Liver (tissue), 9 donors: ENCODE measurements around the gene ZBTB7A. TPM values are rescaled to one million over a fixed set of nuclear protein-coding genes. Genes with fewer than 3 reads are reported as not detected.

ENCODE experiments used
- DNase-seq: peaks from one replicate; pipeline ENCODE4 v3.0.0-alpha.2; 2017; ENCODE audit warnings: low spot score
- H3K27ac ChIP-seq, 2 donors: one replicate each; pipeline ENCODE4 v1.7.0; 2013; ENCODE audit warnings: inconsistent platforms in 2 of 2, low read length in 2 of 2, control low read depth in 1 of 2, low read depth in 1 of 2, mild to moderate bottlenecking in 1 of 2
- H3K27me3 ChIP-seq, 4 donors: one replicate each; pipeline versions ENCODE4 v1.6.1 to v1.7.0; 2013; ENCODE audit warnings: low read length in 3 of 4, inconsistent platforms in 1 of 4, mild to moderate bottlenecking in 1 of 4, moderate library complexity in 1 of 4; ENCODE audit not compliant: control insufficient read depth in 4 of 4, insufficient read depth in 4 of 4
- H3K36me3 ChIP-seq, 4 donors: one replicate each; pipeline versions ENCODE4 v1.6.1 to v1.7.0; 2013; ENCODE audit warnings: low read length in 3 of 4, mild to moderate bottlenecking in 3 of 4, low read depth in 1 of 4, moderate library complexity in 1 of 4; ENCODE audit not compliant: control insufficient read depth in 4 of 4, insufficient read depth in 3 of 4
- H3K4me1 ChIP-seq, 4 donors: one replicate each; pipeline versions ENCODE4 v1.6.1 to v1.7.0; 2013; ENCODE audit warnings: low read length in 3 of 4, mild to moderate bottlenecking in 3 of 4, moderate library complexity in 1 of 4; ENCODE audit not compliant: control insufficient read depth in 4 of 4, insufficient read depth in 4 of 4
- H3K4me3 ChIP-seq, 3 donors: one replicate each; pipeline versions ENCODE4 v1.6.1 to v1.7.0; 2013; ENCODE audit warnings: low read length in 3 of 3, control low read depth in 1 of 3, low read depth in 1 of 3, mild to moderate bottlenecking in 1 of 3
- H3K9ac ChIP-seq, 2 donors: one replicate each; pipeline ENCODE4 v1.7.0; 2013; ENCODE audit warnings: low read length in 2 of 2, mild to moderate bottlenecking in 2 of 2, moderate library complexity in 2 of 2, control low read depth in 1 of 2, low read depth in 1 of 2
- H3K9me3 ChIP-seq, 4 donors: one replicate each; pipeline versions ENCODE4 v1.6.1 to v1.7.0; 2013; ENCODE audit warnings: low read length in 3 of 4; ENCODE audit not compliant: control insufficient read depth in 4 of 4
- CTCF ChIP-seq: fragments of 150-350 bp; IDR thresholded peaks from 2 replicates; pipeline ENCODE4 v1.5.1; 2017; ENCODE audit warnings: improper control_type of control experiment, low read depth, low read length; ENCODE audit not compliant: missing input control
- EGR1 ChIP-seq, 2 donors: IDR thresholded peaks; 2 replicates each; pipeline ENCODE4 v1.6.1; 2016 to 2018; ENCODE audit warnings: antibody characterized with exemption in 2 of 2, low read depth in 2 of 2
- FOXA1 ChIP-seq: IDR thresholded peaks from 2 replicates; pipeline ENCODE4 v1.6.1; 2016; ENCODE audit warnings: antibody characterized with exemption
- GABPA ChIP-seq, 2 donors: IDR thresholded peaks in 1 of 2; conservative IDR thresholded peaks in 1 of 2; 2 replicates each; pipeline ENCODE4 v1.6.1; 2016; ENCODE audit warnings: antibody characterized with exemption in 2 of 2, mild to moderate bottlenecking in 1 of 2, moderate library complexity in 1 of 2
- HNF4A ChIP-seq, 2 donors: conservative IDR thresholded peaks; 2 replicates each; pipeline ENCODE4 v1.6.1; 2016; ENCODE audit warnings: antibody characterized with exemption in 2 of 2, mild to moderate bottlenecking in 2 of 2
- HNF4G ChIP-seq: IDR thresholded peaks from 2 replicates; pipeline ENCODE4 v1.6.1; 2016; ENCODE audit warnings: antibody characterized with exemption
- JUND ChIP-seq, 2 donors: IDR thresholded peaks; 2 replicates each; pipeline ENCODE4 v1.6.1; 2016; ENCODE audit warnings: antibody characterized with exemption in 2 of 2
- MAX ChIP-seq: IDR thresholded peaks from 2 replicates; pipeline ENCODE4 v1.6.1; 2016; ENCODE audit warnings: antibody characterized with exemption
- NR2F2 ChIP-seq: IDR thresholded peaks from 2 replicates; pipeline ENCODE4 v1.6.1; 2016; ENCODE audit warnings: antibody characterized with exemption
- RAD21 ChIP-seq, 2 donors: IDR thresholded peaks; 2 replicates each; pipeline ENCODE4 v1.6.1; 2016; ENCODE audit warnings: antibody characterized with exemption in 2 of 2, mild to moderate bottlenecking in 2 of 2
- REST ChIP-seq: IDR thresholded peaks from 2 replicates; pipeline ENCODE4 v1.6.1; 2016; ENCODE audit warnings: antibody characterized with exemption, mild to moderate bottlenecking
- RXRA ChIP-seq, 2 donors: IDR thresholded peaks; 2 replicates each; pipeline ENCODE4 v1.6.1; 2017 to 2018; ENCODE audit warnings: antibody characterized with exemption in 2 of 2, mild to moderate bottlenecking in 1 of 2
- SP1 ChIP-seq: IDR thresholded peaks from 2 replicates; pipeline ENCODE4 v1.6.1; 2018; ENCODE audit warnings: antibody characterized with exemption, mild to moderate bottlenecking
- TAF1 ChIP-seq: conservative IDR thresholded peaks from 2 replicates; pipeline ENCODE4 v1.6.1; 2016; ENCODE audit warnings: antibody characterized with exemption, mild to moderate bottlenecking
- YY1 ChIP-seq: IDR thresholded peaks from 2 replicates; pipeline ENCODE4 v1.6.1; 2016; ENCODE audit warnings: antibody characterized with exemption, mild to moderate bottlenecking
- ZBTB33 ChIP-seq: IDR thresholded peaks from 2 replicates; pipeline ENCODE4 v1.6.1; 2016; ENCODE audit warnings: antibody characterized with exemption
- WGBS: extraction: QIAGEN DNeasy Blood & Tissue Kit; methylation state at CpG from one replicate; pipeline ENCODE4 v1.1.7; 2013; 5-methylcytosine and 5-hydroxymethylcytosine counted together
- polyA plus RNA-seq, 2 donors: library from polyadenylated mRNA; stranded (reverse) in 1 of 2; unstranded in 1 of 2; fragments of 200-250 nt in 1 of 2; fragments of >200 nt in 1 of 2; fragmentation: Nextera tagmentation in 1 of 2; extraction: Ambion mirVana in 1 of 2; gene quantifications; one replicate each; pipeline versions ENCODE4 v1.2.1 to v1.2.3, GENCODE V29; 2013 to 2015
- total RNA-seq, 2 donors: library from RNA; depleted of rRNA; stranded (reverse); fragments of >200 nt; gene quantifications; one replicate each; pipeline ENCODE4 v1.2.3, GENCODE V29; 2014
- TF ChIP-seq, protein P1 (sequence below): IDR thresholded peaks from 2 replicates; pipeline ENCODE4 v1.6.1; 2016; ENCODE audit warnings: antibody characterized with exemption
- donor health status: healthy.
- donor health status: healthy.
- donor health status: healthy.
- donor health status: healthy.
- donor health status: healthy.

ZBTB7A gene
- total and polyA plus RNA-seq, 4 donors: 2.9 to 28.9 (median 17.6) TPM

DNA sequence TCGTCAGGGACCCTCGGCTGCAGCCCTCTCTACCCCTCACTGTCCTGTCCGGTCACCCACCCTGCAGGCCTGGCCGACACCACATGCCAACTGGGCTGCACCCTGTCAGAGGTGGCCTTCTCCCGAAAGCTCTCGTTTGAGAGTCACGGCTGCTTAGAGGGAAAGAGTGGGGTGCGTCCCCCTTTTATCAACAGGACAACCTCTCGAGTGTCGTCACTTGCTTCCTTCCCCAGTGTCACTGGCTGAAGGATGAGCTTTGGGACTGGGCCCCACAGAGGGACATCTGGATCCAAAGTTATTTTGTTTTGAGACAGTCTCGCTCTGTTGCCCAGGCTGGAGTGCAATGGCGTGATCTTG, 28.8 kb upstream of the ZBTB7A start:
- DNase-seq: no peak
- WGBS: 89% methylated on average over 12 of the region's 12 CpGs
- H3K27ac ChIP-seq: no peak overlapping the region
- no peaks in the 10 kb centered on the region for H3K9me3 ChIP-seq
- no peaks in the 10 kb centered on the region for H3K27me3 ChIP-seq
- H3K36me3 ChIP-seq: peaks cover 4 to 41% (median 11%) of the 10 kb centered on the region in 4 donors
- TF ChIP-seq GABPA (IDR thresholded peaks at IDR 0.05 in 1 of 2, conservative IDR thresholded peaks at IDR 0.05 in 1 of 2) (no peak), MAX (no peak), REST (no peak), ZBTB33 (no peak), CTCF (no peak), NR2F2 (no peak), EGR1 (IDR thresholded peaks at IDR 0.05; ENCODE audit: low read depth in 2 of 2) (no peak), FOXA1 (no peak), RAD21 (IDR thresholded peaks at IDR 0.05) (no peak), HNF4A (conservative IDR thresholded peaks at IDR 0.05) (no peak), JUND (IDR thresholded peaks at IDR 0.05) (no peak), TAF1 (no peak), HNF4G (no peak), YY1 (no peak), RXRA (IDR thresholded peaks at IDR 0.05) (no peak), SP1 (no peak)
- TF ChIP-seq, protein P1, sequence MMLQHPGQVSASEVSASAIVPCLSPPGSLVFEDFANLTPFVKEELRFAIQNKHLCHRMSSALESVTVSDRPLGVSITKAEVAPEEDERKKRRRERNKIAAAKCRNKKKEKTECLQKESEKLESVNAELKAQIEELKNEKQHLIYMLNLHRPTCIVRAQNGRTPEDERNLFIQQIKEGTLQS: no peak
- H3K4me1 ChIP-seq: no peaks in the 10 kb centered on the region
- H3K4me3 ChIP-seq: no peak overlapping the region
- no peak overlapping the region for H3K9ac ChIP-seq
